HG02970 (cell line): ENCODE results near the gene LEFTY1.
"Not testable (repeated sequence)": the region's sequence is repeated elsewhere in the genome, so short reads cannot be mapped to it uniquely, and the experiment has no call there.

Experiments used
- ATAC-seq: cut with Tn5 transposase; IDR thresholded peaks from one replicate; pipeline ENCODE4 v1.9.1; 2021; ENCODE audit warnings: mild to moderate bottlenecking, moderate library complexity, moderate number of reproducible peaks; ENCODE audit not compliant: unreplicated experiment, low FRiP score

Gene LEFTY1

DNA sequence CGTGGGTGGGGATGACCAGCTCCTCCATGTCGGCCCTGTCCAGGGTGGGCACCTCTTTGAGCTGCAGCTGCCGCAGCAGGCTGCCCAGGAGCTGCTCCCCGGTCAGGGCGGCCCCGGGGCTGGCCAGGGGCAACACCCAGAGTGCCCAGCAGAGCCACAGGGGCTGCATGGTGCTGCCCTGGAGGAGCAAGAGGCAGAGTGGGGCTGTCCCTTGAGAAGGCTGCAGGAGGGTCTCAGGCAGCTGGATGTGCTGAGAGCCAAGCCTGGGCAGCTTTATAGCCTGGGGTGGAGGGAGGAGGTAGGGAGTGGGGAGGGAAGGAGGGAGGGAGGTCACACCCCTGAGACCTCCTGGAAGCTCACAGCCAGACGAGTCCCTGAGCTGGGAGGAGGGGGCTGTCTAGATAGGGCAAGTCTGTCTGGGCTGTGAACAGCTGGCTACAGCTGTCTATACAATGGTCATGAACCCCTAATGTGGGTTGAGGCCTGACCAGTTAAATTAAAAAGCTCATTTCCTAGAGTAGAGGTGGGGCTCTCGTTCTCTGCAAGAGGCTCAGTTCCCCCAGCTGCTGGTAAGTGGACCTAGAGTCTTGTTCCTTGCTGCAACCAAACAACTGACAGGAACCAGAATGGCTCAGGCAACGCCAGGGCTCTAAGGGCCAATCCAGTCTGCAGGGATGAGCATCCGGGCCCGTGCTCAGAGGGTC is at the start of gene LEFTY1:
Gene LEFTY1, minus strand, starts transcription at position 249 of the 704 bp plus-strand sequence. Its CDS starts 80 bp downstream, at position 169.
- ATAC-seq = no peak

- no peak for ATAC-seq
These were observed 48.4 kb upstream of the LEFTY1 start for GRCh38 chr1:225937048-225937968.

GRCh38 chr1:225936523-225936922 is 47.6 kb upstream of the LEFTY1 start:
- no peak for ATAC-seq

DNA sequence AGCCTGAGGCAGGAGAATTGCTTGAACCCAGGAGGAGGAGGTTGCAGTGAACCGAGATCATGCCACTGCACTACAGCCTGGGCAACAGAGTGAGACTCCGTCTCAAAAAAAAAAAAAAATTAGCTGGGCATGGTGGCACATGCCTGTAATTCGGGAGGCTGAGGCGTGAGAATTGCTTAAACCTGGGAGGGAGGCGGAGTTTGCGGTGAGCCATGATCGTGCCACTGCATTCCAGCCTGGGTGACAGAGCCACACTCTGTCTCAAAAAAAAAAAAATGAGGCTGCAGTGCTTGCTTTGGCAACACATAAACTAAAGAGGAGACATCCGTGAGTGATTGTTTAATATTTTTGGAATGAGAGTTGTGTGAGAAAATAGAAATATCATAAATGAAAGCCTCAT is 47.1 kb upstream of the LEFTY1 start:
- ATAC-seq = not testable (repeated sequence)

- no peak for ATAC-seq
These were observed 45.8 kb upstream of the LEFTY1 start for GRCh38 chr1:225934711-225935110.

DNA sequence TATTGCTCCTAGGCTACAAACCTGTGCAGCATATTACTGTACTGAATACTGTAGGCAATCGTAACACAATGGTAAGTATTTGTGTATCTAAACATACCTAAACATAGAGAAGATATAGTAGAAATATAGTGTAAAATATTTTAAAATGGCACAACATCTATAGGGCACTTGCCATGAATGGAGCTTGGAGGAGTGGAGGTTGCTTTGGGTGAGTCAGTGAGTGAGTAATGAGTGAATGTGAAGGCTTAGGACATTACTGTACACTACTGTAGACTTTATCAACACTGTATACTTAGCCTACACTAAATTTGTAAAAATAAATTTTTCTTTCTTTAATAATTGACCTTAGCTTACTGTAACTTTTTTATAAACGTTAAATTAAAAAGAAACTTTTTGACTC is 44.1 kb upstream of the LEFTY1 start:
- ATAC-seq = no peak

GRCh38 chr1:225931270-225932136 is 42.6 kb upstream of the LEFTY1 start:
- ATAC-seq = no peak

DNA sequence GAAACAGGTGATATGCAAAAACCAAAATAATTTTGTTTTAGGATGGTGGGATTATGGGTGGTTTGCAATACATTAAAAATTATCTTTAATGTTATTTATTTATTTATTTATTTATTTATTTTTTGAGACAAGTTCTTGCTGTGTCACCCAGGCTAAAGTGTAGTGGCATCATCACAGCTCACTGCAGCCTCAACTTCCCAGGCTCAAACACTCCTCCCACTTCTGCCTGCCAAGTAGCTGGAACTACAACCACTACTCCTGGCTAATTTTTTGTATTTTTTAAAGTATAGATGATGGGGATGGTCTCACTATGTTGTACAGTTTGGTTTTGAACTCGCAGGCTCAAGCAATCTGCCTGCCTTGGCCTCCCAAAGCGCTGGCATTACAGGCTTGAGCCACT is 41.6 kb upstream of the LEFTY1 start:
- no peak for ATAC-seq

- ATAC-seq = not testable (repeated sequence)
These were observed 40.5 kb upstream of the LEFTY1 start for GRCh38 chr1:225929462-225929861.

GRCh38 chr1:225928186-225929175 is 39.5 kb upstream of the LEFTY1 start:
- ATAC-seq = no peak

GRCh38 chr1:225926551-225927113 is 37.7 kb upstream of the LEFTY1 start:
- ATAC-seq = no peak

DNA sequence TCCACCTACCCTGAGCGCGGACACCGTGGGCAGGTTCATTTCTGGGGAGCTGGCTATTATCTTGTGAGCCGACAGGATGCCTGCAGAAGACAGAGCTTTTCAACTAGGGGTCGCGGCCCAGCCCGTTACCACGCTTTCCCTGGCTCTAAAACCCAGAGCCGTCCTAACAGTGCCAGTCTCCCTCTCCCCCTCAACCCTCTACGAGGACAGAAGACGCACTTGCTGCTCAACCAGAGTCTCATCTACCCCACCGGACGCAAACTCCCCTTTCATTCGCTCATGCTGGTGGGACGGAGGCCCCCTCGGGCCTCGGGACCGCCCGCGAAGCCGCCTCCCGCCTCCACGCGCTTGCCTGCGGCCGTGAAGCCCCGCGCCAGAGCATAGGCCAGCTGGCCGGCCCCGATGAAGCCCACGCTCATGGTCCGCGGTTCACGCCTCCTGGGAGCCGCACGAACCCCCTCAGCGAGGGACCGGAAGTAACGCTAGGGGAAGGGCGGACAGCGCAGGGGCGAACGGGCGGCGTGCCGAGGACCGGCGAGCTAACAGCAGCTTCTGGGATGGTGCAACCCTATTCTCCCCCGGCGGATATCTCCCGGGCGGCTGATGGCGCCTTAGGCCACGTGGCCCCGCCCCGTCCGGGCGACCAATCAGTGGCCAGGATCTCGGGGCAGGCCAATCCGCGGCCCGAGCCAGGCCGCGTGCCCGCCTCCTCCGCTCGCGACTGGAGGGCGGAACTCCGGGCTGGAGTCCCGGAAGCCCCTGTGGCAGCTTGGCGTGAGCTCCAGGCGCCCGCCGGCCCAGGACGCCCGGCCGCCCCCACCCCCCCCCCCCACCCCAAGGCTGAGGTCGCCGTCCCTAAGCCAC is 35.0 kb upstream of the LEFTY1 start, which contains the start of gene PYCR2:
Gene PYCR2, minus strand, starts transcription at position 559 of the 864 bp plus-strand sequence. Its CDS starts 140 bp downstream, at position 419.
- ATAC-seq = peak; percentile 99

DNA sequence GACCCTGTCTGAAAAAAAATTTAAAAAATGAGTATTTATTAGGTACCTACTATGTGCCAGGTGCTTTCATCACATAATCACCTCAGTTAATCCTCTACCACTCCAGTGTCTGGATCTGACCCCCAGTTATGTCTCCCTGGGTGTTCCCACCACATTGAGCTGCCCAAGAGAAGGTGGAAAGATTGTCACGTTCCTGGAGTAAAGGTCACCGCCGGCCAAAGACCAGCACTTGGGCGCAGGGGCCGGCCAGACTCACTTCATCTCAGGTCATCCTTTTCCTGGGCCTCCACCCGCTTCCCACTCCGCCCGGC is 34.4 kb upstream of the LEFTY1 start:
- ATAC-seq = no peak

- no peak for ATAC-seq
These were observed 33.1 kb upstream of the LEFTY1 start for GRCh38 chr1:225921734-225922709.

DNA sequence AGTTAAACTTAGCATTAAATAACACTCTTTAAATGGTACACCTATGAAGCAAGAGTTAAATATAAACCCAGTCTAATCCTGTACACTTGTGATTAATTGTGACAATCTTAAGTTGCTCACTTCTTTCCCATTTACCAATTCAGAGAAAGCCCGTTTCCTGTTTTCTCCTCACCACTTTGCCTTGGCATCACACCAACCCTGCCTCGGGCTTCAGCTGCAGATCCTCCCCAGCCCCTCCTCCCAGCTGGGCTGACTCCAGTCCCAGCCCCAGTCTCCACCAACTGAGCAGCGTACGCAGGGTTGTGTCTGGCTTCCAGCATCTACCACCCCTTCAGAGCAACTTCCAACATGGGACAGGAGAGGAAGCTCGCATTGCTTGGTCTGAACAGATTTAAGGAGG is 31.0 kb upstream of the LEFTY1 start:
- ATAC-seq = no peak

DNA sequence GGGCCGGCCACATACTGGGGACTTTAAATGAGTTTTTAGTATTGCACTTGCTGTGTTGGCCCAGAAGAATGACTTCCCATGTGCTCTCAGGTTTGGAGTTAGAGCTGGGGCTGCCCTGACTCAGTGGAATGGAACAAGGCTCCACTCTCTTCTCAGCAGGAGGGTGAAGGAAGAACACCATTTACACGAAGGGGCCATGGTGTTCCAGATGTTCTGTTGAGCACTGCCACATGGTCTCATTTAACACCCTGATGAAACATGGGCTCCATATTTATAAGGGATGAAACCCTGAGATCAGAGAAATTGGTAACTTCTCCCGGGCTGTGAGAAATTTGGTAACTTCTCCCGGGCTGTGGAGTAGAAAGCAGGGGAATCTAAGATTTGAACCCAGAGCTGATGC is 29.3 kb upstream of the LEFTY1 start:
- ATAC-seq = no peak

- no peak for ATAC-seq
These were observed 28.6 kb upstream of the LEFTY1 start for GRCh38 chr1:225917536-225917935.
